HepG2 (cell line): ENCODE results near the gene UBA6. TPM values are rescaled to one million over a fixed set of nuclear protein-coding genes. Genes with fewer than 3 reads are reported as not detected.

Source experiments
- SALL2 ChIP-seq: sonication (generic); formaldehyde crosslinking; IDR thresholded peaks from 2 replicates; pipeline ENCODE4 v1.8.1; 2023; ENCODE audit warnings: mild to moderate bottlenecking, missing genetic modification reagents, inconsistent platforms
- SCMH1 ChIP-seq: sonication (generic); formaldehyde crosslinking; IDR thresholded peaks from 2 replicates; pipeline ENCODE4 v1.9.0; 2021; ENCODE audit warnings: missing genetic modification reagents, mild to moderate bottlenecking, borderline replicate concordance
- ZSCAN22 ChIP-seq: sonication (generic); formaldehyde crosslinking; IDR thresholded peaks from 2 replicates; pipeline ENCODE4 v1.4.0; 2020; ENCODE audit warnings: mild to moderate bottlenecking, missing genetic modification reagents
- polyA plus RNA-seq, 8 experiments: library from polyadenylated mRNA; depleted of rRNA in 3 of 8; stranded (reverse) in 7 of 8; unstranded in 1 of 8; fragments of >200 nt; fragmentation: Illumina TruSeq in 4 of 8; extraction: Trizol in 4 of 8; gene quantifications; 2 replicates each; pipeline versions ENCODE4 v1.2.1 to v1.2.3, GENCODE V29; 2011 to 2016; ENCODE audit warnings: low read depth in 4 of 8, missing spikeins in 1 of 8, mixed read lengths in 1 of 8; ENCODE audit not compliant: insufficient read depth in 1 of 8
- total RNA-seq, 5 experiments: library from RNA; depleted of rRNA; stranded (reverse); fragments of >200 nt; fragmentation: Illumina TruSeq; extraction: Trizol; gene quantifications; 2 replicates each; pipeline ENCODE4 v1.2.3, GENCODE V29; 2016; ENCODE audit warnings: low read depth in 1 of 5
- TF ChIP-seq, protein P1 (sequence below), 2 experiments: fragments of 450-650 bp in 1 of 2; sonication (generic) in 1 of 2; formaldehyde crosslinking in 1 of 2; IDR thresholded peaks; 2 replicates each; pipeline versions ENCODE4 v1.6.1 to v1.8.0; 2016 to 2022; ENCODE audit warnings: antibody characterized with exemption in 1 of 2, mild to moderate bottlenecking in 1 of 2, missing genetic modification reagents in 1 of 2
- TF ChIP-seq, protein P2 (sequence below): sonication (generic); formaldehyde crosslinking; IDR thresholded peaks from 2 replicates; pipeline ENCODE4 v1.4.0; 2020; ENCODE audit warnings: missing genetic modification reagents
- TF ChIP-seq, protein P3 (sequence below), 2 experiments: sonication (generic) in 1 of 2; formaldehyde crosslinking in 1 of 2; IDR thresholded peaks; 2 replicates each; pipeline versions ENCODE4 v1.4.0 to v1.6.1; 2016 to 2020; ENCODE audit warnings: borderline replicate concordance in 1 of 2, low read depth in 1 of 2, mild to moderate bottlenecking in 1 of 2, missing genetic modification reagents in 1 of 2

UBA6 gene
- total and polyA plus RNA-seq, 2 of the 13 experiments (the other 11 are each of a cell fraction or from before 2014, with no cell fraction given): 33.3 to 75.4 TPM

DNA sequence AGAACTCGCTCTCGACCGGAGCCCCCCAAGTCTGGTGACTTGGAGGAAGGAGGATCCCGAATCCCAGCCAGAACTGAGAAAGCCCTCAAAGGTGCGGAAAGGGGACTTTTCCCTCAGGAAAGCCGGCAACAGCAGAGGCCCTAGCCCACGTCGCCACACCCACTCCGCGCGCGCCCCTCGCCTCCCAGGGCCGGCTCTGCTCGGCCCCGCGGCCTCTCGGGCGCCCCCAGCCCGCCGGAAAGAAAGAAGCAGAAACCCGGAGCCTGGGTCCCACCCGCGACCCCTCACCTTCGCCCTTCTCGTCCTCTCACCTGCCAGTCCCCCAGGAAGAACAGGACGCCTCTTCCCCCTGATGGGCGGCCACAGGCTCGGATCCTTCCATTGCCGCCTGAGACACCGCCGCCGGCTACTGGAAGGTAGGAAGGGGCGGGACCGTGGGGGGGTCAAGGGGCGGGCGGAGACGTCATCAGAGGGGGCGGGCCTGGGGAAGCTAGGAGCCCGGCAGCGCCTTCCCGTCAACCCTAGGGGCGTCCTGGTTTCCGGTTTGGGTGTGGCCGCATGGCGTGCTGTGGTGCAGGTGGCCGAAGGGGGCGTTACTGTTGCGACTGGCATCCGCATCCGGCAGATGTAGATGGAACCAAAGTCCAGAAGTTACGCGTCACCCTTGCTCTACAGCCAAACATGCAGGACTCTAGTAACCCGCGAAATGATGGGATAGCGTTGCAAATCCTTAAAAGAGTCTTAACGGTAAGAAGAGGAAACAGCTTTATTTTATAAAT, at the start of gene UBA6 (continued):
- TF ChIP-seq, protein P1, sequence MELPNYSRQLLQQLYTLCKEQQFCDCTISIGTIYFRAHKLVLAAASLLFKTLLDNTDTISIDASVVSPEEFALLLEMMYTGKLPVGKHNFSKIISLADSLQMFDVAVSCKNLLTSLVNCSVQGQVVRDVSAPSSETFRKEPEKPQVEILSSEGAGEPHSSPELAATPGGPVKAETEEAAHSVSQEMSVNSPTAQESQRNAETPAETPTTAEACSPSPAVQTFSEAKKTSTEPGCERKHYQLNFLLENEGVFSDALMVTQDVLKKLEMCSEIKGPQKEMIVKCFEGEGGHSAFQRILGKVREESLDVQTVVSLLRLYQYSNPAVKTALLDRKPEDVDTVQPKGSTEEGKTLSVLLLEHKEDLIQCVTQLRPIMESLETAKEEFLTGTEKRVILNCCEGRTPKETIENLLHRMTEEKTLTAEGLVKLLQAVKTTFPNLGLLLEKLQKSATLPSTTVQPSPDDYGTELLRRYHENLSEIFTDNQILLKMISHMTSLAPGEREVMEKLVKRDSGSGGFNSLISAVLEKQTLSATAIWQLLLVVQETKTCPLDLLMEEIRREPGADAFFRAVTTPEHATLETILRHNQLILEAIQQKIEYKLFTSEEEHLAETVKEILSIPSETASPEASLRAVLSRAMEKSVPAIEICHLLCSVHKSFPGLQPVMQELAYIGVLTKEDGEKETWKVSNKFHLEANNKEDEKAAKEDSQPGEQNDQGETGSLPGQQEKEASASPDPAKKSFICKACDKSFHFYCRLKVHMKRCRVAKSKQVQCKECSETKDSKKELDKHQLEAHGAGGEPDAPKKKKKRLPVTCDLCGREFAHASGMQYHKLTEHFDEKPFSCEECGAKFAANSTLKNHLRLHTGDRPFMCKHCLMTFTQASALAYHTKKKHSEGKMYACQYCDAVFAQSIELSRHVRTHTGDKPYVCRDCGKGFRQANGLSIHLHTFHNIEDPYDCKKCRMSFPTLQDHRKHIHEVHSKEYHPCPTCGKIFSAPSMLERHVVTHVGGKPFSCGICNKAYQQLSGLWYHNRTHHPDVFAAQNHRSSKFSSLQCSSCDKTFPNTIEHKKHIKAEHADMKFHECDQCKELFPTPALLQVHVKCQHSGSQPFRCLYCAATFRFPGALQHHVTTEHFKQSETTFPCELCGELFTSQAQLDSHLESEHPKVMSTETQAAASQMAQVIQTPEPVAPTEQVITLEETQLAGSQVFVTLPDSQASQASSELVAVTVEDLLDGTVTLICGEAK (IDR thresholded peaks at IDR 0.05): no peak
- TF ChIP-seq, protein P1 (CRISPR knock-in tag; IDR thresholded peaks at IDR 0.05): peak; percentile 39; the same call in 1 of the 2 replicates
- peak; percentile 35; the same call in 1 of the 2 replicates for TF ChIP-seq SALL2 (CRISPR knock-in tag)
- TF ChIP-seq, protein P2, sequence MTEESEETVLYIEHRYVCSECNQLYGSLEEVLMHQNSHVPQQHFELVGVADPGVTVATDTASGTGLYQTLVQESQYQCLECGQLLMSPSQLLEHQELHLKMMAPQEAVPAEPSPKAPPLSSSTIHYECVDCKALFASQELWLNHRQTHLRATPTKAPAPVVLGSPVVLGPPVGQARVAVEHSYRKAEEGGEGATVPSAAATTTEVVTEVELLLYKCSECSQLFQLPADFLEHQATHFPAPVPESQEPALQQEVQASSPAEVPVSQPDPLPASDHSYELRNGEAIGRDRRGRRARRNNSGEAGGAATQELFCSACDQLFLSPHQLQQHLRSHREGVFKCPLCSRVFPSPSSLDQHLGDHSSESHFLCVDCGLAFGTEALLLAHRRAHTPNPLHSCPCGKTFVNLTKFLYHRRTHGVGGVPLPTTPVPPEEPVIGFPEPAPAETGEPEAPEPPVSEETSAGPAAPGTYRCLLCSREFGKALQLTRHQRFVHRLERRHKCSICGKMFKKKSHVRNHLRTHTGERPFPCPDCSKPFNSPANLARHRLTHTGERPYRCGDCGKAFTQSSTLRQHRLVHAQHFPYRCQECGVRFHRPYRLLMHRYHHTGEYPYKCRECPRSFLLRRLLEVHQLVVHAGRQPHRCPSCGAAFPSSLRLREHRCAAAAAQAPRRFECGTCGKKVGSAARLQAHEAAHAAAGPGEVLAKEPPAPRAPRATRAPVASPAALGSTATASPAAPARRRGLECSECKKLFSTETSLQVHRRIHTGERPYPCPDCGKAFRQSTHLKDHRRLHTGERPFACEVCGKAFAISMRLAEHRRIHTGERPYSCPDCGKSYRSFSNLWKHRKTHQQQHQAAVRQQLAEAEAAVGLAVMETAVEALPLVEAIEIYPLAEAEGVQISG (CRISPR knock-in tag): peak; percentile 86
- no peak for TF ChIP-seq ZSCAN22 (CRISPR knock-in tag)
- TF ChIP-seq, protein P3, sequence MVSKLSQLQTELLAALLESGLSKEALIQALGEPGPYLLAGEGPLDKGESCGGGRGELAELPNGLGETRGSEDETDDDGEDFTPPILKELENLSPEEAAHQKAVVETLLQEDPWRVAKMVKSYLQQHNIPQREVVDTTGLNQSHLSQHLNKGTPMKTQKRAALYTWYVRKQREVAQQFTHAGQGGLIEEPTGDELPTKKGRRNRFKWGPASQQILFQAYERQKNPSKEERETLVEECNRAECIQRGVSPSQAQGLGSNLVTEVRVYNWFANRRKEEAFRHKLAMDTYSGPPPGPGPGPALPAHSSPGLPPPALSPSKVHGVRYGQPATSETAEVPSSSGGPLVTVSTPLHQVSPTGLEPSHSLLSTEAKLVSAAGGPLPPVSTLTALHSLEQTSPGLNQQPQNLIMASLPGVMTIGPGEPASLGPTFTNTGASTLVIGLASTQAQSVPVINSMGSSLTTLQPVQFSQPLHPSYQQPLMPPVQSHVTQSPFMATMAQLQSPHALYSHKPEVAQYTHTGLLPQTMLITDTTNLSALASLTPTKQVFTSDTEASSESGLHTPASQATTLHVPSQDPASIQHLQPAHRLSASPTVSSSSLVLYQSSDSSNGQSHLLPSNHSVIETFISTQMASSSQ (IDR thresholded peaks at IDR 0.05; ENCODE audit: low read depth): no peak
- TF ChIP-seq, protein P3 (CRISPR knock-in tag; IDR thresholded peaks at IDR 0.05; ENCODE audit: borderline replicate concordance): peak; percentile 66; the same call in 1 of the 2 replicates
- no peak for TF ChIP-seq SCMH1 (CRISPR knock-in tag)
